Right lobe of liver (tissue), 4 donors: ENCODE measurements around the gene DNPH1.

Experiments
- CTCF ChIP-seq, 4 donors: fragments of 200-600 bp in 3 of 4; fragments of 450-650 bp in 1 of 4; IDR thresholded peaks; one replicate each; pipeline versions ENCODE4 v1.5.1 to v1.8.0; 2016 to 2022; ENCODE audit warnings: antibody characterized with exemption in 4 of 4, mild to moderate bottlenecking in 2 of 4
- POLR2A ChIP-seq: fragments of 450-650 bp; IDR thresholded peaks from one replicate; pipeline ENCODE4 v1.6.1; 2017; ENCODE audit warnings: antibody characterized with exemption, mild to moderate bottlenecking
- donor health status: DM: no; HTN: no; CAD: no.
- donor health status: DM: no; HTN: no; CAD: no.
- donor health status: DM: no; HTN: yes; CAD: no.

- TF ChIP-seq POLR2A, result no peak
- TF ChIP-seq CTCF (IDR thresholded peaks at IDR 0.05), result no peak
These were observed 43.8 kb downstream of the DNPH1 start for GRCh38 chr6:43185391-43185985.
